Measurements from ENCODE around the gene LANCL3.
"Not testable (repeated sequence)": the region's sequence is repeated elsewhere in the genome, so short reads cannot be mapped to it uniquely, and the experiment has no call there.

LANCL3 gene

DNA sequence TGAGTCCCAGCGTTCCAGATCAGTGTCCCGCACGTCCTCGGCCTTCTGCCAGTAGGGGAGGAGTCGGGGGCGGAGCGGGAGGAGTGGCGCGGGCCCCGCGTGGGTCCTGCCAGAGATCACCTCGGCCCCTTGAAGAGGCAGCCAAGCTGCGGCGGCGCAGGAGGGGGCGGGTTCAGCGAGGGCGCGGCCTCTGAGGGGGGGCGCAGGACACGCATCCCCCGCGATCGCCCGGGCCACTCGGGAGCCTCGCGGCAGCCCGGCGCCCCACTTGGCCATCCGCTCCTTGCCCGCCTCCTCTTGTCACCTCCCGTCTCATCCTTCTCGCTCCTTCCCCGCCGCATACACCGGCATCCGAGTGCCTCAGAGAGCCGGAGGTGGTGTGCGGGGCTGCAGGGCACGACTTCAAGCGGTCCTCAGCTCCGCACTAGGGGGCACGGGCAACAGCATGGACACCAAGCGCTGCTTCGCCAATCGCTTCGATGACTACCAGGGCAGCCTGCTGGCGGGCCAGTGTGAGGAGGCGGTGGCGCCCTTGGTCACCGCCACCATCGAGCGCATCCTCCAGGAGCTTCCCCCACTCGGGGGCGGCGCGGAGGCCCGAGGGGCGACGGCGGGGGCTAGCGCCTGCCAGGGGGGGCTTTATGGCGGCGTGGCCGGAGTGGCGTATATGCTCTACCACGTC, at the start of gene LANCL3:
LANCL3 (plus strand) TSS at position 236 of the 682 bp plus-strand sequence; CDS start at position 446, 210 bp downstream.
- DNase-seq, result not testable (repeated sequence)

- not testable (repeated sequence) for DNase-seq
Observed at GRCh38 chrX:37523673-37524072, 47.8 kb upstream of the LANCL3 start.

DNA sequence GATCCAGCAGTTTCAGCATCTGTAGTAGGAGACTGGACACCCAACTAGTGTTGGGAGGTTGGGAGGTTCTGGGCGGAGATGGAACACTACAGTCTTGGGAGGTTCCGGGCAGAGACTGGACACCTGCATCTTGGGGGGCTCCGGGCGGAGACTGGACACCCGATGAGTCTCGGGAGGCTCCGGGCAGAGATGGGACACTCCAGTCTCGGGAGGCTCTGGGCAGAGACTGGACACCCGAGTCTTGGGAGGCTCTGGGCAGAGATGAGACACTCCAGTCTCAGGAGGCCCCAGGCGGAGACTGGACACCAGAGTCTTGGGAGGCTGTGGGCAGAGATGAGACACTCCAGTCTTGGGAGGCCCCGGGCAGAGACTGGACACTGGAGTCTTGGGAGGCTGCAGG, 29.5 kb upstream of the LANCL3 start:
- no peak for DNase-seq

GRCh38 chrX:37542791-37543190, 28.7 kb upstream of the LANCL3 start:
- no peak for DNase-seq

- no peak for DNase-seq
Observed at GRCh38 chrX:37543324-37543723, 28.1 kb upstream of the LANCL3 start.

DNA sequence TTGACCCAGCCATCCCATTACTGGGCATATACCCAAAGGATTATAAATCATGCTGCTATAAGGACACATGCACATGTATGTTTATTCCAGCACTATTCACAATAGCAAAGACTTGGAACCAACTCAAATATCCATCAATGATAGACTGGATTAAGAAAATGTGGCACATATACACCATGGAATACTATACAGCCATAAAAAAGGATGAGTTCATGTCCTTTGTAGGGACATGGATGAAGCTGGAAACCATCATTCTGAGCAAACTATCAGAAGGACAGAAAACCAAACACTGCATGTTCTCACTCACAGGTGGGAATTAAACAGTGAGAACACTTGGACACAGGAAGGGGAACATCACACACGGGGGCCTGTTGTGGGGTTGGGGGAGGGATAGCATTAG, 26.9 kb upstream of the LANCL3 start:
- not testable (repeated sequence) for DNase-seq

- no peak for DNase-seq
Observed at GRCh38 chrX:37545066-37545465, 26.4 kb upstream of the LANCL3 start.

GRCh38 chrX:37549619-37550018, 21.8 kb upstream of the LANCL3 start:
- not testable (repeated sequence) for DNase-seq

- DNase-seq, result no peak
Observed at GRCh38 chrX:37553476-37553875, 18.0 kb upstream of the LANCL3 start.

GRCh38 chrX:37565254-37565653, 6.2 kb upstream of the LANCL3 start:
- DNase-seq, result not testable (repeated sequence)

DNA sequence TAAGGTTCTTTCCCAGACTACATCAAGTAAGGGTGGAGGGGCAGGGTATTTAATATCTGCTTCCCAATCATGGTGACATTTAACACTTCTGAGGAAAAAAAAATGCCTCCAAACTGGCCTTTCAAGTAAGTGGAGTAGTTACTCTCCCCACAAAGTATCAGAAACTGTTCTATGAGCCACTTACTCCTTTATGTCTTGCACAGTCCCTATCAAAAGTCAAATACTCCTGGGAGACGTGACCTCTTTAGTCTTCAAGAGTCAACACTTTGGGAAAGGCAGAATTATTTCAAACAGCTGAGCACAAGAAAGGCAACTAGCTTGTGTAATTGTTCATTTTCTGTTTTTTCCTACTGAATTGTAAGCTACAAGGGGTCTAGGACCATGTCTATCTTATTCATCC, 1.1 kb upstream of the LANCL3 start:
- not testable (repeated sequence) for DNase-seq

DNA sequence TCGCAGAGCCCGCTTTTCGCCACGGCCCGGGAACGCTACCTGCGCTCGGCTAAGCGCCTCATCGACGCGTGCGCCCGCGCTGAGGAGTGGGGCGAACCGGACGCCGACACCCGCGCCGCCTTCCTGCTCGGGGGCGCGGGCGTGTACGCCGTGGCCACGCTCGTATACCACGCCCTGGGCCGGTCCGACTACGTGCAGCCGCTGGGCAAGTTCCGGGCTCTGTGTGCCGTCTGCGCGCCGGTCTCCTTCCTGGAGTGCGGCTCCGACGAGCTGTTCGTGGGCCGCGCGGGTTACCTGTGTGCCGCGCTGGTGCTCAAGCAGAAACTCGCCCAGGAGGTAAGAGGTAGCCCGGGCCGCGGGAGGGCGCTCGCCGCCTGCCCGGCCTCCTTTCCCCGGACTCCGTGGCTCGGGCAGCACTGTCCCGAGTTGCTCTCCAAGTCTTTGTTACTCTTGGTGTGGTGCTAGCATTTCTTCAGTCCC, 687 bp downstream of the LANCL3 start:
- not testable (repeated sequence) for DNase-seq

- DNase-seq, result not testable (repeated sequence)
Observed at GRCh38 chrX:37573121-37573520, 1.7 kb downstream of the LANCL3 start.

GRCh38 chrX:37578045-37578444, 6.6 kb downstream of the LANCL3 start:
- no peak for DNase-seq

DNA sequence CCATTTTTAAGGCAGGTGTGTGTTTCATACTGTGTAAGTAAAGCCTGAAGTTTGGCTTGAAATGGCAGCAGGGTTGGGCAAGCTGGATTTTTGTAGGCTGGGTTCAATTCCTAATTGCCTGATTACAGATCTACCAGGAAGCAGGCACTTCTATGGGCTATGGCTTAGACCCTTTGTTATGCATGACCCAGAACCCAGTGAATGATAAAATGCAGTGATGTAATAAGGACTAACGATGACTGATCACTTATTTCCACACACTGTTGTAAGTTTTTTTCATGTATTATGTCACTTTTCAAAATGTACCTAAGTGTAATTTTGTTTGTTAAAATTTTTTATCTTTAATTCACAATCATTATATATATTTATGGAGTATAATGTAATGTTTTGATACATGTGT, 8.6 kb downstream of the LANCL3 start:
- DNase-seq, result no peak

DNA sequence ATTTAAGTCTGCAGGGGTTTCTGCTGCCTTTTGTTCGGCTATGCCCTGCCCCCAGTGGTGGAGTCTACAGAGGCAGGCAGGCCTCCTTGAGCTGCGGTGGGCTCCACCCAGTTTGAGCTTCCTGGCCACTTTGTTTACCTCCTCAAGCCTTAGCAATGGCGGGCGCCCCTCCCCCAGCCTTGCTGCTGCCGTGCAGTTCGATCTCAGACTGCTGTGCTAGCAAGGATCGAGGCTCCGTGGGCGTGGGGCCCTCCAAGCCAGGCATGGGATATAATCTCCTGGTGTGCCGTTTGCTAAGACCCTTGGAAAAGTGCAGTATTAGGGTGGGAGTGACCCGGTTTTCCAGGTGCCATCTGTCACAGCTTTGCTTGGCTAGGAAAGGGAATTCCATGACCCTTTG, 15.9 kb downstream of the LANCL3 start:
- DNase-seq, result not testable (repeated sequence)

- DNase-seq, result no peak
Observed at GRCh38 chrX:37590047-37590446, 18.6 kb downstream of the LANCL3 start.

GRCh38 chrX:37594755-37595382, 23.4 kb downstream of the LANCL3 start:
- DNase-seq, result no peak

DNA sequence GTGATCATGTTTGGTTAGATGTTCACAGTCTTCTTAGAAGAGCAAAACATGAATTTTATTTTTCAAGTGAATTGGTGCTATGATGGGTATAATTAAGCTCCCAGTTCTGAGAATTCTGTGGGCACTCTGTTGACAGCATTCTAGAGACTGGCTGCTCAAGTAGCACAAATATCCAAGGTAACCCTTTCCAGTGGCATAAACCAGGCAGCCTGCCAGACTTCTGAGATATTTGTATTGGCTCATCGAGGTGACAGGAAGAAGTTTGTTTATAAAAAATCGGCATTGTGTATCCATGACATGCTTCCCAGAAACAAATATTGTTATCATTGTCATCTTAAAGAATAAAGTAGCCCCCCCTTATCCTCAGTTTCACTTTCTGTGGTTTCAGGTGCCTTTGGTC, 28.3 kb downstream of the LANCL3 start:
- no peak for DNase-seq

GRCh38 chrX:37603938-37604409, 32.5 kb downstream of the LANCL3 start:
- DNase-seq, result no peak

DNA sequence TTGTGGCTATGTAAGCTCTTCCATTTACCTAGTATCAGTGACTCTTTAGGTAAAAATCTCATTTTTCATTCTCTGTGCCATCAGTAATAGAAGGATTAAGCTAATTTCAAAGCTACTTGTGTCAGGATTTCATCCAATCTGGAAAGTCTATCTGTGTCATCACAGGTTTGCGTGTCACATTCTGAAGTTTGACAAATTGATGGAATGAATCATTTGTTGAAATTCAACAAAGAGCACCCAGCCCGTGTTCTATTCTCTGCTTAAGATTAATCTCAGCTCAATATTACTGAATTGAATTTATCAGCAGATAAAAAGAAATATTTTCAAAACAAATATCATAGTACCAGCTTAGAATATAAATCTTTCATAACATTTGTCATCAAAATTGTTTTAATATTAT, 35.8 kb downstream of the LANCL3 start:
- DNase-seq, result no peak

- no peak for DNase-seq
Observed at GRCh38 chrX:37608156-37608555, 36.7 kb downstream of the LANCL3 start.

DNA sequence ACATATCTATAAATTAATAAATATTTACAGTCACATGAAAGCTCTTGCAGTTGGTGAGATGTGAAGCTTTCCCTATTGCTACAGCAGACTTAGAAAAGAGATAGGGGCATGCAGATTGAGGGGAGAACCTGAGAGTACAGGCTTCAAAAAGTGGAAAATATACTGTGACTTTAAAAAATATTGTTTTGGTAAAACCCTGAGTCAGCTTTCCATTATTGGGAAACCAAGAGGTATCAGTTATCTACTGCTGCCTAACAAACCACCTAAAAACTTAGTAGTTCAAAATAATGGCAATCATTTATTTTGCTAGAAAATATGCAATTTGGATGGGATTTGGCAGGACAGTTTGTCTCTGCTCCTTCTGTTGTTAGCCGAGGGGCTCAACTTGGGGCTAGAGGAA, 38.3 kb downstream of the LANCL3 start:
- no peak for DNase-seq

- no peak for DNase-seq
Observed at GRCh38 chrX:37613933-37614332, 42.5 kb downstream of the LANCL3 start.

Measured in activated naive CD4-positive, alpha-beta T cell treated with anti-CD3 and anti-CD28 coated beads, Interleukin-2, amount 50 U/mL, for 16 hours (primary cell).